Heart left ventricle (tissue), 16 donors: Measurements from ENCODE around the gene SRGAP1. TPM values are rescaled to one million over a fixed set of nuclear protein-coding genes. Genes with fewer than 3 reads are reported as not detected.

Experiments
- ATAC-seq, 4 donors: fragments of 200-7000 bp; cut with Tn5 transposase; one replicate each; pipeline ENCODE4 v1.9.1; 2020 to 2022; ENCODE audit warnings: moderate library complexity in 4 of 4, mild to moderate bottlenecking in 3 of 4, moderate number of reproducible peaks in 1 of 4
- DNase-seq, 5 donors: peaks; one replicate each; pipeline ENCODE4 v3.0.0-alpha.2; 2020
- H3K27ac ChIP-seq, 12 donors: fragments of 200-600 bp; sonication (generic) in 4 of 12; one replicate each; pipeline versions ENCODE4 v1.5.0 to v1.8.0; 2016 to 2022; ENCODE audit warnings: mild to moderate bottlenecking in 2 of 12
- H3K27me3 ChIP-seq, 9 donors: fragments of 200-600 bp; sonication (generic) in 2 of 9; one replicate each; pipeline versions ENCODE4 v1.5.1 to v1.8.0; 2016 to 2022; ENCODE audit warnings: mild to moderate bottlenecking in 3 of 9
- H3K36me3 ChIP-seq, 9 donors: fragments of 200-600 bp; sonication (generic) in 2 of 9; one replicate each; pipeline versions ENCODE4 v1.5.0 to v1.8.0; 2018 to 2022; ENCODE audit warnings: mild to moderate bottlenecking in 2 of 9
- H3K4me1 ChIP-seq, 12 donors: fragments of 200-600 bp; sonication (generic) in 4 of 12; one replicate each; pipeline versions ENCODE4 v1.5.0 to v1.8.0; 2016 to 2022; ENCODE audit warnings: mild to moderate bottlenecking in 3 of 12
- H3K4me3 ChIP-seq, 12 donors: fragments of 200-600 bp; sonication (generic) in 4 of 12; one replicate each; pipeline versions ENCODE4 v1.5.0 to v1.8.0; 2017 to 2022; ENCODE audit warnings: mild to moderate bottlenecking in 9 of 12, moderate library complexity in 4 of 12
- H3K9me3 ChIP-seq, 12 donors: fragments of 200-600 bp; sonication (generic) in 4 of 12; one replicate each; pipeline versions ENCODE4 v1.5.0 to v1.8.0; 2016 to 2022; ENCODE audit warnings: mild to moderate bottlenecking in 1 of 12
- POLR2A ChIP-seq, 2 donors: fragments of 450-650 bp; IDR thresholded peaks; one replicate each; pipeline ENCODE4 v1.6.1; 2017; ENCODE audit warnings: antibody characterized with exemption in 2 of 2, mild to moderate bottlenecking in 2 of 2, moderate library complexity in 2 of 2
- WGBS, 4 donors: extraction: QIAGEN DNeasy Blood & Tissue Kit in 2 of 4; methylation state at CpG; one replicate each; pipeline versions ENCODE4 v1.1.5 to v1.1.7; 2013 to 2018; 5-methylcytosine and 5-hydroxymethylcytosine counted together
- intact Hi-C, 10 donors: fragments of 100-400 bp; cut with DNase I; formaldehyde crosslinking; loops; one replicate each; pipeline versions ENCODE4 v1.11.1 to v1.14.2; 2022
- polyA plus RNA-seq, 2 donors: library from polyadenylated mRNA; stranded (reverse); fragments of 200-250 nt; gene quantifications; one replicate each; pipeline ENCODE4 v1.2.3, GENCODE V29; 2013
- total RNA-seq, 9 donors: library from RNA; depleted of rRNA in 2 of 9; stranded (reverse); fragments of >200 nt in 2 of 9; fragmentation: NEBNext Ultra II Directional in 3 of 9; extraction: Animal tissue kit (Norgen Biotek cat#: 25700) in 3 of 9; gene quantifications; one replicate each; pipeline versions ENCODE4 v1.1.0 to v1.2.4, GENCODE V29; 2016 to 2023
- TF ChIP-seq, protein P1 (sequence below), 12 donors: fragments of 200-600 bp; sonication (generic) in 4 of 12; IDR thresholded peaks; one replicate each; pipeline versions ENCODE4 v1.5.0 to v1.8.0; 2018 to 2022; ENCODE audit warnings: antibody characterized with exemption in 12 of 12, mild to moderate bottlenecking in 5 of 12
- donor health status: ischemic (EF 13 %, LVEDD 7.1; RV severe dilation, severe dysfunction).
- donor health status: healthy with polysubstance abuse.
- donor health status: DM: no; HTN: yes; CAD: no.
- donor health status: DM: no; HTN: no; CAD: no.
- donor health status: ischemic (EF 25% LVEDD 6.9; RV normal size, moderate dysfunction).
- donor health status: ischemic (EF 25% LVEDD 5.7; RV mildly dilated, moderate dysfunction).
- donor health status: healthy.
- donor health status: DM: yes; HTN: yes; CAD: no.
- donor health status: ischemic (EF 35%, LVEDD 5.7; RV mildly dilated, moderate dysfunction).
- donor health status: nonischemic (EF 11% LVEDD 7.7; RV severe dilation, severe dysfunction).
- donor health status: DM: yes; HTN: yes; CAD: no.
- donor health status: PGD.
- donor health status: ischemic (EF 29% LVEDD 5.4; RV normal size, mild dysfunction).
- donor health status: nonischemic (EF 23%, LVEDD 6.1; RV moderate dilation, normal function).

The SRGAP1 gene
- total and polyA plus RNA-seq, 11 donors, result 1.3 to 10.6 (median 4.5) TPM

GRCh38 chr12:64180951-64181350 lies 336.5 kb downstream of the SRGAP1 start:
- H3K27me3 ChIP-seq, result no peaks in the 10 kb centered on the region
- intact Hi-C loops, result loop anchor here (1.0 to 10.0 kb wide), 5 partner anchors 64 to 337 kb away; partner anchors contain the start of gene SRGAP1 (in 8 of the 10)
- peak in 1 of 5 donors; percentile 13 for DNase-seq

GRCh38 chr12:64181430-64182291 lies 337.2 kb downstream of the SRGAP1 start:
- Histone ChIP-seq H3K27ac (peak overlapping the region in 6 of 12 donors; percentile 0 to 77 (median 48)), H3K9me3 (no peaks in the 10 kb centered on the region), H3K4me3 (peak overlapping the region in 1 of 12 donors; percentile 8), H3K4me1 (peaks cover 0 to 37% (median 5%) of the 10 kb centered on the region in 12 donors), H3K36me3 (no peaks in the 10 kb centered on the region), H3K27me3 (no peaks in the 10 kb centered on the region)
- intact Hi-C loops, result loop anchor here (1.0 to 10.0 kb wide), 6 partner anchors 63 to 337 kb away; partner anchors contain the start of gene SRGAP1 (in 10 of the 10)
- ATAC-seq, result peak; percentile 88 to 92 (median 88)
- TF ChIP-seq, protein P1, sequence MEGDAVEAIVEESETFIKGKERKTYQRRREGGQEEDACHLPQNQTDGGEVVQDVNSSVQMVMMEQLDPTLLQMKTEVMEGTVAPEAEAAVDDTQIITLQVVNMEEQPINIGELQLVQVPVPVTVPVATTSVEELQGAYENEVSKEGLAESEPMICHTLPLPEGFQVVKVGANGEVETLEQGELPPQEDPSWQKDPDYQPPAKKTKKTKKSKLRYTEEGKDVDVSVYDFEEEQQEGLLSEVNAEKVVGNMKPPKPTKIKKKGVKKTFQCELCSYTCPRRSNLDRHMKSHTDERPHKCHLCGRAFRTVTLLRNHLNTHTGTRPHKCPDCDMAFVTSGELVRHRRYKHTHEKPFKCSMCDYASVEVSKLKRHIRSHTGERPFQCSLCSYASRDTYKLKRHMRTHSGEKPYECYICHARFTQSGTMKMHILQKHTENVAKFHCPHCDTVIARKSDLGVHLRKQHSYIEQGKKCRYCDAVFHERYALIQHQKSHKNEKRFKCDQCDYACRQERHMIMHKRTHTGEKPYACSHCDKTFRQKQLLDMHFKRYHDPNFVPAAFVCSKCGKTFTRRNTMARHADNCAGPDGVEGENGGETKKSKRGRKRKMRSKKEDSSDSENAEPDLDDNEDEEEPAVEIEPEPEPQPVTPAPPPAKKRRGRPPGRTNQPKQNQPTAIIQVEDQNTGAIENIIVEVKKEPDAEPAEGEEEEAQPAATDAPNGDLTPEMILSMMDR (IDR thresholded peaks at IDR 0.05), result peak; percentile 46 to 76 (median 66)
- no peak for TF ChIP-seq POLR2A (IDR thresholded peaks at IDR 0.05)
- DNase-seq, result peak in 4 of 5 donors; percentile 40 to 52 (median 48)
- WGBS, 4 donors, result 36 to 49% (median 43%) methylated on average over 3 of the region's 3 CpGs

More at GRCh38 chr12:64180951-64181350, 336.5 kb downstream of the SRGAP1 start:
- H3K4me3 ChIP-seq, result peak overlapping the region in 1 of 12 donors; percentile 8
- H3K27ac ChIP-seq, result peak overlapping the region in 6 of 12 donors; percentile 0 to 77 (median 48)
- H3K9me3 ChIP-seq, result no peaks in the 10 kb centered on the region
- TF ChIP-seq POLR2A (IDR thresholded peaks at IDR 0.05), result no peak
- TF ChIP-seq, protein P1 (IDR thresholded peaks at IDR 0.05), result no peak
- ATAC-seq, result peak in 3 of 4 donors; percentile 75 to 80 (median 76)
- H3K4me1 ChIP-seq, result peaks cover 0 to 37% (median 5%) of the 10 kb centered on the region in 12 donors
- WGBS, 4 donors, result 51 to 67% (median 57%) methylated on average over 5 of the region's 5 CpGs
- H3K36me3 ChIP-seq, result no peaks in the 10 kb centered on the region

DNA sequence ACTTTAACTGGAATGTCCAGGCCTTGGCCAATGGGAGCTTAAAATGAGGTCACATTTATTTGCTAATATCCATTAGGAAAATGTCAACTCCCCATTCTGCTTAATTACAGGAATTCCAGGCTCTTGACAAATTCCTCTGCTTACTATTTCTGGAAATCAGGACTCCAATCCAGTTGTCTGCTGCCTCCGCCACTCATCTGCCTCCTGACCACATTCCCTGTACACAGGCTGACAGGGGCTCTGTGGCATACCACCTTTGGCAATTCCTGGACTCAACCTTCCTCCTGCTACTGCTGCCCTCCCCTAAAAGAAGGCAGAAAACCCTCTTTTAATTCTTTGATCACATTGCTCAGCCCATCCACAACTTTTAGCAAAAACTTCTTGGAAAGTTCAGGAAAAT lies 339.7 kb downstream of the SRGAP1 start:
- Histone ChIP-seq H3K4me1 (peaks cover 0 to 26% (median 4%) of the 10 kb centered on the region in 12 donors), H3K9me3 (no peaks in the 10 kb centered on the region), H3K27me3 (no peaks in the 10 kb centered on the region), H3K36me3 (no peaks in the 10 kb centered on the region), H3K4me3 (no peak overlapping the region), H3K27ac (no peak overlapping the region)
- DNase-seq, result no peak
- WGBS, 4 donors, result 88 to 96% (median 95%) methylated on average over 1 of the region's 1 CpG
- TF ChIP-seq POLR2A (IDR thresholded peaks at IDR 0.05), result no peak
- TF ChIP-seq, protein P1 (IDR thresholded peaks at IDR 0.05), result no peak
- intact Hi-C loops, result loop anchor here in 6 of 10 donors (5.0 to 10.0 kb wide), 3 partner anchors 61 to 82 kb away; no protein-coding TSS in a partner anchor
- no peak for ATAC-seq

- Histone ChIP-seq H3K9me3 (no peaks in the 10 kb centered on the region), H3K4me1 (peaks cover 0 to 18% (median 2%) of the 10 kb centered on the region in 12 donors), H3K27me3 (no peaks in the 10 kb centered on the region), H3K27ac (no peak overlapping the region), H3K36me3 (no peaks in the 10 kb centered on the region), H3K4me3 (no peak overlapping the region)
- TF ChIP-seq POLR2A (IDR thresholded peaks at IDR 0.05), result no peak
- TF ChIP-seq, protein P1 (IDR thresholded peaks at IDR 0.05), result no peak
- intact Hi-C loops, result loop anchor here in 6 of 10 donors (10.0 kb wide), 2 partner anchors 58 to 68 kb away; no protein-coding TSS in a partner anchor
- 73 to 96% (median 94%) methylated on average over 2 of the region's 2 CpGs for WGBS, 4 donors
- no peak for ATAC-seq
- no peak for DNase-seq
Measured at GRCh38 chr12:64186789-64187188, 342.3 kb downstream of the SRGAP1 start.
